Uterus (tissue), 4 donors: ENCODE measurements around the gene R3HDM2. TPM values are rescaled to one million over a fixed set of nuclear protein-coding genes. Genes with fewer than 3 reads are reported as not detected.

ENCODE experiments used
- DNase-seq, 2 donors: peaks; one replicate each; pipeline ENCODE4 v3.0.0-alpha.2; 2019 to 2020
- H3K27ac ChIP-seq, 2 donors: fragments of 200-600 bp; sonication (generic); 1 replicate in 1 of 2; 2 replicates in 1 of 2; pipeline ENCODE4 v1.5.1; 2016 to 2018
- H3K27me3 ChIP-seq, 2 donors: fragments of 200-600 bp; sonication (generic); one replicate each; pipeline ENCODE4 v1.5.1; 2018 to 2019; ENCODE audit warnings: control low read depth in 1 of 2
- H3K36me3 ChIP-seq, 2 donors: fragments of 200-600 bp; sonication (generic); one replicate each; pipeline ENCODE4 v1.5.1; 2019; ENCODE audit warnings: control low read depth in 1 of 2
- H3K4me1 ChIP-seq, 2 donors: fragments of 200-600 bp; sonication (generic); one replicate each; pipeline ENCODE4 v1.5.1; 2018 to 2019; ENCODE audit warnings: control low read depth in 1 of 2
- H3K4me3 ChIP-seq, 2 donors: fragments of 200-600 bp; sonication (generic); 1 replicate in 1 of 2; 2 replicates in 1 of 2; pipeline ENCODE4 v1.5.1; 2018 to 2019; ENCODE audit warnings: mild to moderate bottlenecking in 1 of 2
- H3K9me3 ChIP-seq, 2 donors: fragments of 200-600 bp; sonication (generic); one replicate each; pipeline ENCODE4 v1.5.1; 2019; ENCODE audit warnings: control low read depth in 1 of 2
- POLR2A ChIP-seq, 2 donors: fragments of 450-650 bp; IDR thresholded peaks; one replicate each; pipeline ENCODE4 v1.6.1; 2016; ENCODE audit warnings: antibody characterized with exemption in 2 of 2, mild to moderate bottlenecking in 1 of 2, moderate library complexity in 1 of 2
- intact Hi-C: fragments of 100-400 bp; cut with DNase I; formaldehyde crosslinking; loops from one replicate; pipeline ENCODE4 v1.15.1; 2023; ENCODE audit warnings: low total_unique reads
- total RNA-seq, 4 donors: library from RNA; depleted of rRNA in 3 of 4; stranded (reverse); fragments of >200 nt in 3 of 4; gene quantifications; one replicate each; pipeline versions ENCODE4 v1.1.0 to v1.2.4, GENCODE V29; 2014 to 2023
- TF ChIP-seq, protein P1 (sequence below), 4 experiments: fragments of 200-600 bp in 2 of 4; fragments of 450-650 bp in 2 of 4; sonication (generic) in 2 of 4; IDR thresholded peaks; one replicate each; pipeline ENCODE4 v1.5.1; 2016 to 2019; ENCODE audit warnings: antibody characterized with exemption in 4 of 4, mild to moderate bottlenecking in 2 of 4, moderate library complexity in 1 of 4
- donor health status: DM: yes; HTN: yes; CAD: no.

R3HDM2 gene
- total RNA-seq, 4 donors from 2014 or later: 9.4 to 89.0 (median 34.2) TPM

DNA sequence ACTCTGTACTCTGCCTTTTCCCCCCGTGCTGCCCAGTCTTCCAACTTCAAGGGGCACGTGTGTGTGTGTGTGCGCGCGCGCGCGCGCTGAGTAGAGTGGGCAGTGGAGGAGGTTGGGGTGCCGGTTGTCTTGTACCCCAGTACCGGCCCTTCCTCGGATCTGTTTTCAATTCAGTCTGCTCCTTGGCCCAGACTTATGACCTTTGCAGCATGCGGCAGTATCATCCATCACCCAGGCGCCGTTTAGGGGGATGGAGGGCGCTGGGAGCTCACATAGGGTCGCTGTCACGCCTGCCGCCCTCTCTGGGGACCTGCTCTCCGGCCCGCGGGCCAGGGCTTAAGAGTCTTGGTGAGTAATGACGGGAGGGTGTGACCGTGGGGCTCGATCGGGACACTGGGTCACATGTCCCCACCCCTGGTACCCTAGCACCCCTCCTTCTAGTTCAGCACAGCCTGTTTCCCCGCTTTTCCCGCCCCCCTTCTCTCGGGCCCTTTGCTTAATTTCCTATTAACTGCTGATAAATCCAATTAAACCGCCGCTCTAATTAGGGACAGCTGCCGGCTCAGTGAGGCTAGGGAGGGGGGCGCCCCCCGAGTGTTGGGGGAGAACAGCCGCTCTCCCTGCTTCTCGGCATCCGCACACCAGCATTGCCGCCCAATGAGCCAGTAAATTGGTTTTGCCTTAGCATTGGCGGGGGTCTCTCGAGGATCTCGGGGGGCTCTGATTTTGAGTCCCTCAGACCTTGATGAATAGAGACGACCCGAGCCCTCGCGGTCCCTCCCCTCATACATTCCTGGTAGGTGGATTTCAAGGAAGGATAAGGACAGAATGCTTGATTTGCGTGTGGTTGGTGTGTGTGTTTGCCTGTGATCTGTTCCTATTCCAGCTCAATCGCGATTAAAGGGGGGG, 189.2 kb downstream of the R3HDM2 start:
- H3K9me3 ChIP-seq: no peaks in the 10 kb centered on the region
- peaks cover 36 to 37% of the 10 kb centered on the region in 2 donors for H3K27me3 ChIP-seq
- DNase-seq: no peak
- H3K4me1 ChIP-seq: peaks cover 0 to 27% of the 10 kb centered on the region in 2 donors
- no peak overlapping the region for H3K4me3 ChIP-seq
- intact Hi-C loops: no loop called here
- no peaks in the 10 kb centered on the region for H3K36me3 ChIP-seq
- no peak overlapping the region for H3K27ac ChIP-seq
- no peak for TF ChIP-seq POLR2A (IDR thresholded peaks at IDR 0.05)
- TF ChIP-seq, protein P1, sequence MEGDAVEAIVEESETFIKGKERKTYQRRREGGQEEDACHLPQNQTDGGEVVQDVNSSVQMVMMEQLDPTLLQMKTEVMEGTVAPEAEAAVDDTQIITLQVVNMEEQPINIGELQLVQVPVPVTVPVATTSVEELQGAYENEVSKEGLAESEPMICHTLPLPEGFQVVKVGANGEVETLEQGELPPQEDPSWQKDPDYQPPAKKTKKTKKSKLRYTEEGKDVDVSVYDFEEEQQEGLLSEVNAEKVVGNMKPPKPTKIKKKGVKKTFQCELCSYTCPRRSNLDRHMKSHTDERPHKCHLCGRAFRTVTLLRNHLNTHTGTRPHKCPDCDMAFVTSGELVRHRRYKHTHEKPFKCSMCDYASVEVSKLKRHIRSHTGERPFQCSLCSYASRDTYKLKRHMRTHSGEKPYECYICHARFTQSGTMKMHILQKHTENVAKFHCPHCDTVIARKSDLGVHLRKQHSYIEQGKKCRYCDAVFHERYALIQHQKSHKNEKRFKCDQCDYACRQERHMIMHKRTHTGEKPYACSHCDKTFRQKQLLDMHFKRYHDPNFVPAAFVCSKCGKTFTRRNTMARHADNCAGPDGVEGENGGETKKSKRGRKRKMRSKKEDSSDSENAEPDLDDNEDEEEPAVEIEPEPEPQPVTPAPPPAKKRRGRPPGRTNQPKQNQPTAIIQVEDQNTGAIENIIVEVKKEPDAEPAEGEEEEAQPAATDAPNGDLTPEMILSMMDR (IDR thresholded peaks at IDR 0.05): no peak

DNA sequence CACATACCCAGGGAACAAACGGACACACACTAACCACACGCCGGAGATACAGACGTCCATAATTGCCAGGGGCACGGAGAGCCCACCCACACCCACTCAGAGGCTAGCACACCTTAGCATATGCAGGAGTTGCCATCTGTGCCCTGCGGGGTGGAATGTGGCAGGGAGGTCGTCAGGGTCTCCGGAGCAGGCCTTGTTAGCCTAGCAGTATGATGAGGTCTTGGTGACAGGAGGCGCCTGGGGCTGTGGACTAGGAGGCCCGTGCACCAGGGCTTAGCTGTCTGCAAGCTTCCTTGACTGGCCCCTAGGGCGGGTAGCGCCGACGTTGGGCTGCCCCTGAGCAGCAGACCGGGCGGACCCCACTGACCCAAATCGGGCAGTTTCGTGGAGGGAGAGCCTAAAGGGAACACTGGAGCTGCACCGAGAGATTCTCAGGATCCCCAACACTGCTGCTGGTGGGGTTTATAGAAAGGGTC, 189.9 kb downstream of the R3HDM2 start:
- intact Hi-C loops: no loop called here
- DNase-seq: no peak
- H3K9me3 ChIP-seq: no peaks in the 10 kb centered on the region
- H3K36me3 ChIP-seq: no peaks in the 10 kb centered on the region
- no peak overlapping the region for H3K4me3 ChIP-seq
- peaks cover 0 to 27% of the 10 kb centered on the region in 2 donors for H3K4me1 ChIP-seq
- peaks cover 36 to 37% of the 10 kb centered on the region in 2 donors for H3K27me3 ChIP-seq
- H3K27ac ChIP-seq: no peak overlapping the region
- no peak for TF ChIP-seq POLR2A (IDR thresholded peaks at IDR 0.05)
- TF ChIP-seq, protein P1 (IDR thresholded peaks at IDR 0.05): no peak

DNA sequence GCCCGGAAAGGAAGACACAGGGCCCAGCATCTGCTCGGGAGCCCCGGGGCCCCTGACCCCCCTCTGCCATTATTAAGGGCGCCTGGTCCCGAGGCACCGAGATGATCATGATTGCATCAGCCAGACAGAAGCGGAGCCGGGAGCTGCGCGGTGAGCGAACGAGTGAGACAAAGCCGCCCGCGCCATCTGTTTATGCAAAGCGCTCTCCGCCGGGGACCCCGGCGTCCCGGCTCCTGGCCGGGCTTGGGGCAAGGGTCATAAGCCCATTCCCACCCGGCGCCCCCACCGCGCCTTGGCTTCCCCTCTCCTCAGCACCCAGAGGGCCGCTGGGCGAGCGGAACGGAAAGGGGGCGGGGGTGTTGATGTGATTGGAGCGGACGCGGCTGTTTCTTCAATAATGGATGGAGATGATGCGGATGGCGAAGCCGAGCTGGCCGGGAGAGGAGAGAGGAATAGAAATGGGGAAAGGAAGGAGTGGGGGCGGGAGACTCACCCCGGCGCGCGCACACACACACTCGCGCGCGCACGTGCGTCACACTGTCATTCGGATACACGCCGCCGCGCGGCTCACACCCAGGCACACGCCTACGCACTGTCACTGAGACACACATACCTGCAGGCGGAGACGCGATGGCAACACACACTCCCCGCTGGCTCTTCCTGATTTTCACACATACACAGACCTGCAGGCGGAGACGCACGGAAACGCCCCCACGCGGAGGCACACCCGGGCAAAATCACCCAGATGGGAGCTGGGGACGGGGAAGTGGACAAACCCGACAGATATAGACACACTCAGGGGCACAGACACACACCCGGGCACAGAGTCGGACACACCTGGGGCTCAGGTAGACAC, 190.5 kb downstream of the R3HDM2 start:
- H3K27me3 ChIP-seq: peaks cover 36 to 37% of the 10 kb centered on the region in 2 donors
- H3K36me3 ChIP-seq: no peaks in the 10 kb centered on the region
- intact Hi-C loops: no loop called here
- no peak overlapping the region for H3K27ac ChIP-seq
- no peak for DNase-seq
- no peak for TF ChIP-seq POLR2A (IDR thresholded peaks at IDR 0.05)
- TF ChIP-seq, protein P1 (IDR thresholded peaks at IDR 0.05): peak in 1 of 4 experiments; percentile 12
- peak overlapping the region; percentile 14 to 31 for H3K4me3 ChIP-seq
- H3K9me3 ChIP-seq: no peaks in the 10 kb centered on the region
- peaks cover 0 to 27% of the 10 kb centered on the region in 2 donors for H3K4me1 ChIP-seq

DNA sequence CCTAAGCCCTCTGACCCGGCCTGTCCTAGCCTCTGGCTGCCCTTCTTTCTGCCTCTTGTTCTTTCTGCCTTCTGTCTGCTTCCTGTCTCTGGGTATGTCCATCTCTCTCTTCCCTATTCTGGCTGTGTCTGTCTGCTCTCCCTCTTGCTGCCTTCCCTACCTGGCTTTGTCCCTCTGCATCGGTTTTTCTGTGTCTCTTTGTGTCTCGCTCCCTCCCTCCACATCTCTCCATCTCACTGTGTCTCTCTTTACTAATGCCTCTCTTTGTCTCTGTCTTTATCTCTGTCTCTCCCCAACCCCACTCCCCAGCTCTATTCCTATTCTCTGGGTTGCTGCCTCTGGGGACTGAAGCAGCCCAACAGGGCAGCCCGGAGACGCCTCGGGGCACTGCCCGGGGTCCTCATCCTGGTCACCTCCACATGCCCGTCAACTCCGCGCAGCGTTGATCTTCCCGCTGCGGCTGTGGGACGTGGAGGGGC, 191.2 kb downstream of the R3HDM2 start:
- Histone ChIP-seq H3K9me3 (no peaks in the 10 kb centered on the region), H3K4me3 (peak overlapping the region; percentile 14 to 31), H3K36me3 (no peaks in the 10 kb centered on the region), H3K27me3 (peaks cover 36 to 37% of the 10 kb centered on the region in 2 donors), H3K27ac (no peak overlapping the region), H3K4me1 (peaks cover 0 to 27% of the 10 kb centered on the region in 2 donors)
- DNase-seq: no peak
- intact Hi-C loops: no loop called here
- TF ChIP-seq POLR2A (IDR thresholded peaks at IDR 0.05): no peak
- TF ChIP-seq, protein P1 (IDR thresholded peaks at IDR 0.05): no peak
